Uterus (tissue), 4 donors: ENCODE measurements around the gene PICALM. TPM values are rescaled to one million over a fixed set of nuclear protein-coding genes. Genes with fewer than 3 reads are reported as not detected.
A peak's percentile ranks its signal among the peaks of the same experiment; 100 is the strongest.

ENCODE experiments used
- DNase-seq, 2 donors: peaks; one replicate each; pipeline ENCODE4 v3.0.0-alpha.2; 2019 to 2020
- H3K27ac ChIP-seq, 2 donors: fragments of 200-600 bp; sonication (generic); 1 replicate in 1 of 2; 2 replicates in 1 of 2; pipeline ENCODE4 v1.5.1; 2016 to 2018
- H3K27me3 ChIP-seq, 2 donors: fragments of 200-600 bp; sonication (generic); one replicate each; pipeline ENCODE4 v1.5.1; 2018 to 2019; ENCODE audit warnings: control low read depth in 1 of 2
- H3K36me3 ChIP-seq, 2 donors: fragments of 200-600 bp; sonication (generic); one replicate each; pipeline ENCODE4 v1.5.1; 2019; ENCODE audit warnings: control low read depth in 1 of 2
- H3K4me1 ChIP-seq, 2 donors: fragments of 200-600 bp; sonication (generic); one replicate each; pipeline ENCODE4 v1.5.1; 2018 to 2019; ENCODE audit warnings: control low read depth in 1 of 2
- H3K4me3 ChIP-seq, 2 donors: fragments of 200-600 bp; sonication (generic); 1 replicate in 1 of 2; 2 replicates in 1 of 2; pipeline ENCODE4 v1.5.1; 2018 to 2019; ENCODE audit warnings: mild to moderate bottlenecking in 1 of 2
- H3K9me3 ChIP-seq, 2 donors: fragments of 200-600 bp; sonication (generic); one replicate each; pipeline ENCODE4 v1.5.1; 2019; ENCODE audit warnings: control low read depth in 1 of 2
- CTCF ChIP-seq, 4 experiments: fragments of 200-600 bp in 2 of 4; fragments of 450-650 bp in 2 of 4; sonication (generic) in 2 of 4; IDR thresholded peaks; one replicate each; pipeline ENCODE4 v1.5.1; 2016 to 2019; ENCODE audit warnings: antibody characterized with exemption in 4 of 4, mild to moderate bottlenecking in 2 of 4, moderate library complexity in 1 of 4
- POLR2A ChIP-seq, 2 donors: fragments of 450-650 bp; IDR thresholded peaks; one replicate each; pipeline ENCODE4 v1.6.1; 2016; ENCODE audit warnings: antibody characterized with exemption in 2 of 2, mild to moderate bottlenecking in 1 of 2, moderate library complexity in 1 of 2
- intact Hi-C: fragments of 100-400 bp; cut with DNase I; formaldehyde crosslinking; loops from one replicate; pipeline ENCODE4 v1.15.1; 2023; ENCODE audit warnings: low total_unique reads
- total RNA-seq, 4 donors: library from RNA; depleted of rRNA in 3 of 4; stranded (reverse); fragments of >200 nt in 3 of 4; gene quantifications; one replicate each; pipeline versions ENCODE4 v1.1.0 to v1.2.4, GENCODE V29; 2014 to 2023
- donor health status: DM: yes; HTN: yes; CAD: no.

Gene PICALM
- total RNA-seq, 4 donors from 2014 or later = 198 to 402 (median 298) TPM

GRCh38 chr11:86047275-86047991 lies 21.5 kb downstream of the PICALM start:
- no peak for DNase-seq
- no peak overlapping the region for H3K4me3 ChIP-seq
- H3K36me3 ChIP-seq = no peaks in the 10 kb centered on the region
- H3K4me1 ChIP-seq = peaks cover 8 to 9% of the 10 kb centered on the region in 2 donors
- intact Hi-C loops = no loop called here
- H3K27me3 ChIP-seq = no peaks in the 10 kb centered on the region
- H3K27ac ChIP-seq = no peak overlapping the region
- H3K9me3 ChIP-seq = no peaks in the 10 kb centered on the region
- no peak for TF ChIP-seq POLR2A (IDR thresholded peaks at IDR 0.05)
- no peak for TF ChIP-seq CTCF (IDR thresholded peaks at IDR 0.05)

DNA sequence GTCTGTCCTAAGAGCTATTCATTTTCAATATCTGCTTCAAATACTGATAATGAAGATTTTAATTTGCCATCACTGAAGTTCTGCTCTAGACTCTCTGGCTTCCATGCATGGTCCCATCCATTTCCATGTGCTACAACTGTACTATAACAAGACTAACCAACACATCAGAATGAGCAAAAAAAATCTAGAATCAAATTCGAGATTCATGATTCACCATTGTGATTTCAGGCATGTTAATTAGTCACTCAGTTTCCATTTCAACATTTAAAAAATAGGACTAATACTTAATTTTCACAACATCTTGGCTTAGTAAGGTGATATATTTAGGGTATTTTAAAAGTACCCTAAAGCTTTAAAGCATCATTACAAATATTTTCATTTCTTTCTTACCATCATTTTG lies 22.8 kb downstream of the PICALM start:
- intact Hi-C loops = no loop called here
- no peak for DNase-seq

GRCh38 chr11:86043765-86044503 lies 24.9 kb downstream of the PICALM start:
- Histone ChIP-seq H3K27ac (peak overlapping the region in 1 of 2 donors; percentile 31), H3K27me3 (no peaks in the 10 kb centered on the region), H3K4me3 (no peak overlapping the region), H3K36me3 (no peaks in the 10 kb centered on the region), H3K4me1 (peaks cover 8 to 9% of the 10 kb centered on the region in 2 donors), H3K9me3 (no peaks in the 10 kb centered on the region)
- intact Hi-C loops = no loop called here
- no peak for DNase-seq
- TF ChIP-seq POLR2A (IDR thresholded peaks at IDR 0.05) (no peak), CTCF (IDR thresholded peaks at IDR 0.05) (no peak)

More for the DNA sequence above, 22.8 kb downstream of the PICALM start:
- no peaks in the 10 kb centered on the region for H3K9me3 ChIP-seq
- no peak for TF ChIP-seq CTCF (IDR thresholded peaks at IDR 0.05)
- no peak for TF ChIP-seq POLR2A (IDR thresholded peaks at IDR 0.05)
- H3K27me3 ChIP-seq = no peaks in the 10 kb centered on the region
- no peaks in the 10 kb centered on the region for H3K36me3 ChIP-seq
- H3K4me1 ChIP-seq = peaks cover 8 to 9% of the 10 kb centered on the region in 2 donors
- H3K4me3 ChIP-seq = no peak overlapping the region
- no peak overlapping the region for H3K27ac ChIP-seq

GRCh38 chr11:86041975-86042378 lies 26.9 kb downstream of the PICALM start:
- no peaks in the 10 kb centered on the region for H3K36me3 ChIP-seq
- peaks cover 8 to 9% of the 10 kb centered on the region in 2 donors for H3K4me1 ChIP-seq
- no peaks in the 10 kb centered on the region for H3K27me3 ChIP-seq
- H3K9me3 ChIP-seq = no peaks in the 10 kb centered on the region
- peak; percentile 51 to 88 for DNase-seq
- intact Hi-C loops = no loop called here
- H3K27ac ChIP-seq = peak overlapping the region; percentile 58 to 79
- TF ChIP-seq CTCF (IDR thresholded peaks at IDR 0.05) (peak; percentile 84 to 93 (median 91)), POLR2A (IDR thresholded peaks at IDR 0.05) (no peak)
- H3K4me3 ChIP-seq = peak overlapping the region in 1 of 2 donors; percentile 1
